Prostate gland (tissue), 2 donors: Measurements from ENCODE around the gene GRID1.

ENCODE experiments used
- CTCF ChIP-seq, 4 experiments: fragments of 200-600 bp in 2 of 4; fragments of 450-650 bp in 2 of 4; sonication (generic) in 2 of 4; IDR thresholded peaks; 1 replicate in 3 of 4; 2 replicates in 1 of 4; pipeline ENCODE4 v1.5.1; 2016 to 2019; ENCODE audit warnings: antibody characterized with exemption in 4 of 4, mild to moderate bottlenecking in 2 of 4, moderate library complexity in 2 of 4
- POLR2A ChIP-seq: fragments of 450-650 bp; IDR thresholded peaks from one replicate; pipeline ENCODE4 v1.6.1; 2016; ENCODE audit warnings: antibody characterized with exemption, mild to moderate bottlenecking

GRCh38 chr10:86106616-86107015 is 260.0 kb downstream of the GRID1 start:
- TF ChIP-seq POLR2A = no peak
- TF ChIP-seq CTCF (IDR thresholded peaks at IDR 0.05) = no peak
